HG03095 (cell line): ENCODE measurements around the gene GLRA3.
"Not testable (repeated sequence)": the region's sequence is repeated elsewhere in the genome, so short reads cannot be mapped to it uniquely, and the experiment has no call there.

Experiments
- ATAC-seq: cut with Tn5 transposase; IDR thresholded peaks from one replicate; pipeline ENCODE4 v1.9.1; 2021; ENCODE audit warnings: moderate library complexity; ENCODE audit not compliant: unreplicated experiment

Gene GLRA3

GRCh38 chr4:174669270-174669669 lies 159.8 kb downstream of the GLRA3 start:
- ATAC-seq: no peak

GRCh38 chr4:174665799-174666198 lies 163.2 kb downstream of the GLRA3 start:
- ATAC-seq: no peak

- ATAC-seq: no peak
Observed at GRCh38 chr4:174663216-174663615, 165.8 kb downstream of the GLRA3 start.

GRCh38 chr4:174658246-174658645 lies 170.8 kb downstream of the GLRA3 start:
- ATAC-seq: no peak

- no peak for ATAC-seq
Observed at GRCh38 chr4:174657472-174657871, 171.6 kb downstream of the GLRA3 start.

- ATAC-seq: no peak
Observed at GRCh38 chr4:174654634-174655033, 174.4 kb downstream of the GLRA3 start.

GRCh38 chr4:174650711-174651355 lies 178.2 kb downstream of the GLRA3 start:
- no peak for ATAC-seq

- no peak for ATAC-seq
Observed at GRCh38 chr4:174648812-174649211, 180.2 kb downstream of the GLRA3 start.

GRCh38 chr4:174646326-174646725 lies 182.7 kb downstream of the GLRA3 start:
- no peak for ATAC-seq

- ATAC-seq: no peak
Observed at GRCh38 chr4:174640146-174640545, 188.9 kb downstream of the GLRA3 start.

GRCh38 chr4:174635732-174636131 lies 193.3 kb downstream of the GLRA3 start:
- no peak for ATAC-seq

- no peak for ATAC-seq
Observed at GRCh38 chr4:174633399-174633798, 195.6 kb downstream of the GLRA3 start.

- no peak for ATAC-seq
Observed at GRCh38 chr4:174631901-174632758, 196.9 kb downstream of the GLRA3 start.

GRCh38 chr4:174629907-174630450 lies 199.1 kb downstream of the GLRA3 start:
- ATAC-seq: not testable (repeated sequence)

- no peak for ATAC-seq
Observed at GRCh38 chr4:174629265-174629664, 199.8 kb downstream of the GLRA3 start.

- no peak for ATAC-seq
Observed at GRCh38 chr4:174628191-174628590, 200.9 kb downstream of the GLRA3 start.

- ATAC-seq: no peak
Observed at GRCh38 chr4:174627473-174627872, 201.6 kb downstream of the GLRA3 start.

GRCh38 chr4:174626342-174627008 lies 202.6 kb downstream of the GLRA3 start:
- ATAC-seq: no peak

GRCh38 chr4:174616661-174617060 lies 212.4 kb downstream of the GLRA3 start:
- ATAC-seq: no peak

GRCh38 chr4:174613979-174614378 lies 215.1 kb downstream of the GLRA3 start:
- ATAC-seq: no peak

GRCh38 chr4:174611792-174612191 lies 217.3 kb downstream of the GLRA3 start:
- ATAC-seq: no peak
